GM20000 (cell line): ENCODE results near the gene NCOA4.

Experiments used
- DNase-seq: peaks from one replicate; pipeline ENCODE4 v3.0.0; 2012; ENCODE audit warnings: low spot score
- TF ChIP-seq, protein P1 (sequence below): IDR thresholded peaks from 2 replicates; pipeline ENCODE4 v1.5.1; 2012; ENCODE audit warnings: mild to moderate bottlenecking, control low read depth; ENCODE audit errors: extremely low read depth, missing control alignments

Gene NCOA4

DNA sequence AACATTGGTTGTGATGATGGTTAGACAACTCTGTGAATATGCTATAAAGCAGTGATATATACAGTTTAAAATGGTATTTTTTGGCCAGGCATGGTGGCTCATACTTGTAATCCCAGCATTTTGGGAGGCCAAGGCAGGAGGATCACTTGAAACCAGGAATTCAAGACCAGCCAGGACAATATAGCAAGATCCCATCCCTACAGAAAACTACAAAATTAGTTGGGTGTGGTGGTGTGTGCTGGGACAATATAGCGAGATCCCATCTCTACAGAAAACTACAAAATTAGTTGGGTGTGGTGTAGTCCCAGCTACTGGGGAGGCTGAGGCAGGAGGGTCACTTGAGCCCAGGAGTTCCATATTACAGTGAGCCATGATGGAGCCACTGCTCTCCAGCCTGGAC lies 43.1 kb upstream of the NCOA4 start:
- DNase-seq: no peak
- TF ChIP-seq, protein P1, sequence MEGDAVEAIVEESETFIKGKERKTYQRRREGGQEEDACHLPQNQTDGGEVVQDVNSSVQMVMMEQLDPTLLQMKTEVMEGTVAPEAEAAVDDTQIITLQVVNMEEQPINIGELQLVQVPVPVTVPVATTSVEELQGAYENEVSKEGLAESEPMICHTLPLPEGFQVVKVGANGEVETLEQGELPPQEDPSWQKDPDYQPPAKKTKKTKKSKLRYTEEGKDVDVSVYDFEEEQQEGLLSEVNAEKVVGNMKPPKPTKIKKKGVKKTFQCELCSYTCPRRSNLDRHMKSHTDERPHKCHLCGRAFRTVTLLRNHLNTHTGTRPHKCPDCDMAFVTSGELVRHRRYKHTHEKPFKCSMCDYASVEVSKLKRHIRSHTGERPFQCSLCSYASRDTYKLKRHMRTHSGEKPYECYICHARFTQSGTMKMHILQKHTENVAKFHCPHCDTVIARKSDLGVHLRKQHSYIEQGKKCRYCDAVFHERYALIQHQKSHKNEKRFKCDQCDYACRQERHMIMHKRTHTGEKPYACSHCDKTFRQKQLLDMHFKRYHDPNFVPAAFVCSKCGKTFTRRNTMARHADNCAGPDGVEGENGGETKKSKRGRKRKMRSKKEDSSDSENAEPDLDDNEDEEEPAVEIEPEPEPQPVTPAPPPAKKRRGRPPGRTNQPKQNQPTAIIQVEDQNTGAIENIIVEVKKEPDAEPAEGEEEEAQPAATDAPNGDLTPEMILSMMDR: no peak

DNA sequence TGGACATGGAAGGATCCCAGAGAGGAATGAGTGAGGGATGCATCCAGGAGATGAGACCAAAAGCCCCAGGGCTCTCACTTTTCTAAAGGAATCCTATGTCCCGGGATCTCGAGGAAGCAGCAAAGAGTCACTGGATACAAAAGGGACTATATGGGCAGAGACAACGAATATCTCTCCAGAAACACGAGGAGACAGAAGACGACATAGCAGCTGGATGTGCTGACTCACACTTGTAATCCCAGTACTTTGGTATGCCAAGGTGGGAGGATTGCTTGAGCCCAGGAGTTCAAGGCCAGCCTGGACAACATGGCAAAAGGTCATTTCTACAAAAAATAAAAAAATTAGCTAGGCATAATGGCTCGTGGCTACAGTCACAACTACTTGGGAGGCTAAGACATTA lies 40.3 kb upstream of the NCOA4 start:
- TF ChIP-seq, protein P1: no peak
- DNase-seq: no peak

DNA sequence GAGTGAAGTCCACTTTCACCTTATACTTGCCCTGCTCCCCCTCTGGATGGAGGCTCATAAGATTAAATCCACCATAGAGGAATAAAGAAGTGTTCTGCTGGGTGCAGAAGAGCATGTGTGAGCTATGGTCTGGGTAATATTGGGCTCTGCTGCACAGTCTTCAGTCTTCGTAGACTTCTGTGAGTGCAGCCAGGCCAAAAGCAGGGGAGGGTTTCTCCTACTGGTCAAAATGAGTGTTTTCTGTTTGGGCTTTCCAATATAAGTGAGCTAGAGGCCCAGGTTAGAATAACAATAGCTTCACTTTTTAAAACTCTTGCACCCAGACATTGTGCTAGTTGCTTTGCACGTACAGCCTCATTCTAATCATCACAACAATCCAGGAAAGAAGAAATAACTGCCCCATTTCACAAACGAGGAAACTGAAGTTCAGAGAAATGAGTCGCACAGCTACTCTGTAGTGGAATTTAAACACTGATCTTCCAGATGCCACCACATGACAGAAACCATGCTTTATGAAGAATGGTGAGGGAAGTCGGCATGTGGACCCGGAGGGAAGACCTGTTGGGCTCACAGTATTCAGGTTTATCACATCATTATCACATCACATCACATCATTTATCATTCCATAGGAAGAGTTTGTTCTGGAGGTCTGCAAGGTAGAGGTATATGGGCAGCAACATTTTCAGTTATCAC lies 39.5 kb upstream of the NCOA4 start:
- no peak for DNase-seq
- TF ChIP-seq, protein P1: no peak

DNA sequence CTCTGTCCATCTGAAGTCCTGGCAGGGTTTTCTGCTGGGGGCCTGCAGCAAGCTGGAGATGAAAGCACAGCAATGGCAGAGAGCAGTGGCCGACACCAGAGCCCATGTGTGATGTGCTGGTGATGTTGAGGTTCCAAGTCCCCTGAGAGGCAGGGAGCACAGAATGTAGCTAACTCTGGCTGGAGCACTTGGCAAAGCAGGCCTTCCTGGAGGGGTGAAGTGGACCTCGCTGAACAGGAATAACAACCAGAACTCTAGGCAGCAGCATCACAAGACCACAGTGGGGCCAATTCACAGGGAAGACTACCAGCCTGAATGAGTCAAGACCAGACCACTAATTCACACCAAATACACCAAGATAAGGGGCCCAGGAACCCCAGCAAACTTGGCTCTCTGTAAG lies 38.5 kb upstream of the NCOA4 start:
- no peak for DNase-seq
- TF ChIP-seq, protein P1: no peak

DNA sequence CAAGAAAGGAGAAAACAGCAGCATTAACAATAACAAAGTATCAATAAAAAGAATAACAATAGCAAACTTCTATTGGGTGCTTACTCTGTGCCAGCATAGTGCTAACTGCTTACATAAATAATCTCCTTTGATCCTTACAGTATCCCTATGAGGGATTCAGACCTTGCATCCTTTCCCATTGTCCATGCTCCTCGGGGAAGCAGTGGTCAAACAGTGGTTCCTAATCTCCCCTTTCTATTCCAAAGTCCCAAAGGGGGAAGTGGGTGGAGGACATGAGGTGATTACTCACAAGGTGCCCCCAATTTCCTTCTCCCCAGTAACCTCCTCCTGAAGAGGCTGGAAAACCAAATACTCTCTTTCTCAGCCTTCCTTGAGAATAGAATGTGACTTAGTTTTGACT lies 37.7 kb upstream of the NCOA4 start:
- TF ChIP-seq, protein P1: no peak

DNA sequence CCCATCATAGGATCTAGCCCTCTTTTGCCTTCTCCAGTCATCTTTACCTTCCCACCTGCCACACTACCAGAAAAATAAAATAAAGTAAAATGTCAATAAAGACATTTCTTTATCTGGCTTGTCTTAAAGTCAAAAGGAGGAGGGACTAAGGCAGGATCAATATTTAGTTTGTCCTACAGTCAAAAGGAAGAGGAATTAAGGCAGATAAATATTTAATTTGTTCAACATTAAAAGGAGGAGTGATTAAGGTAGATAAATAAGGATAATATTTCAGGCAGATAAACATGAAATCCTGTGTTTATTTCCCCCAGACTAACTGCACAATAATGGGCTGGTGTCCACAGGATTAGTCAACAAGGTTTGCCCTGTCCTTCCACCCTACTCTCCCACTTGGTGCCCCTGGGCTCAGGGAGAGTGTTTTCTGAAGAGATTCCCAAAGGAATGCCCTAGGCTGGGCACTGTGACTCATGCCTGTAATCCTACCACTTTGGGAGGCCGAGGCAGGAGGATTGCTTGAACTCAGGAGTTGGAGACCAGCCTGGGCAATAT lies 33.9 kb upstream of the NCOA4 start:
- TF ChIP-seq, protein P1: no peak
- DNase-seq: no peak

More for the DNA sequence above, 37.7 kb upstream of the NCOA4 start:
- no peak for DNase-seq

DNA sequence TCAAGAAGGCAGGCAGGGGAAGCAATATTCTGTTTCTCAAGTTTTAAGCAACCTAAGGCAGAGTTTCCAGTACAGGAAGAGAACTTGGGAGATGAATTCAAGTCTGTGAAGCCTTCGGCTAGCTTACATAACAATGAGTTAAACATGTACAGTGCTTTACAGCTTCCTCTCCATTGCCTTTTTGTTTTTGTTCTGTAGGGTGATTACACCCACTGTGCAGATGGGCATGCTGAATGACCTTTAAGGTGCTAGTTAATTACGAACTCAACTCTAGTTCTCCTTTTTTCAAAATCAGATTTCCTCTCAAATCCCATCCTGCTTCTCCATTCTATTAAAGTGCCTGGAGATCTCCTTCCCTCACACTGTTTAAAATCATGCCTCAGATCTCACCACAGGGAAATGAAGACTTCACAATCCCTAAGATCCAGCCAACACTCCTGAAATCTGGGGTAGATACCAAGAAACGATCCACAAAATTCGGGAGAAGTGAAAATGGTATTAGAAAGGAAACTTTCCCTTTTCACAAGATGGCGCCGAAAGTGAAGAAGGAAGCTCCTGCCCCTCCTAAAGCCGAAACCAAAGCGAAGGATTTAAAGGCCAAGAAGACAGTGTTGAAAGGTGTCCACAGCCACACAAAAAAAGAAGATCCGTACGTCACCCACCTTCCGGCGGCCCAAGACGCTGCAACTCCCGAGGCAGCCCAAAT lies 32.5 kb upstream of the NCOA4 start:
- TF ChIP-seq, protein P1: no peak
- DNase-seq: no peak
